Measurements from ENCODE around the gene ABCA1. TPM values are rescaled to one million over a fixed set of nuclear protein-coding genes. Genes with fewer than 3 reads are reported as not detected.

Gene ABCA1
- total RNA-seq, 2 experiments from 2014 or later, result 0.25 to 0.40 TPM

DNA sequence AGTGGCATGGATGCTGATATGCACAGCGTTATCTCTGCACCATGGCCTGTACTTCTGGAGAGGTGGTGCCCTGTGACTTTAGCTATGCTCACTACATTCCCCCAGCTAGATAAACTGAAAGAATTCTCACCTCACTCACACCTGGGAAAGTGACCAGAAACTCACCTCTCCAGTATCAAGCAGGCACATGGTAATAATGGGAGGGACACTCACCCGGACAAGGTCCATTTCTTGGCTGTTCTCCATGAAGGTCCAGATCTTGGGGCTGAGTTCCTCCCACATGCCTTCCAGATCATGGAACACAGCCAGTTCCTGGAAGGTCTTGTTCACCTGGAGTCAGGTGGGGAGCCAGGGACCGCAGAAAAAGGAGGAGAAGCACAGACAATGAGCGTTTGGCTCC lies 91.2 kb downstream of the ABCA1 start:
- H3K27ac Mint-ChIP-seq, result no peak overlapping the region
- ChIA-PET CTCF (no interaction called here), POLR2A (no interaction called here)
- no peak for DNase-seq
- H3K4me1 Mint-ChIP-seq, result peaks cover 11% of the 10 kb centered on the region
- H3K9me3 Mint-ChIP-seq, result no peaks in the 10 kb centered on the region
- H3K27me3 Mint-ChIP-seq, result no peaks in the 10 kb centered on the region
- H3K36me3 Mint-ChIP-seq (ENCODE audit: low read depth), result no peaks in the 10 kb centered on the region
- H3K4me3 Mint-ChIP-seq, result no peak overlapping the region

DNA sequence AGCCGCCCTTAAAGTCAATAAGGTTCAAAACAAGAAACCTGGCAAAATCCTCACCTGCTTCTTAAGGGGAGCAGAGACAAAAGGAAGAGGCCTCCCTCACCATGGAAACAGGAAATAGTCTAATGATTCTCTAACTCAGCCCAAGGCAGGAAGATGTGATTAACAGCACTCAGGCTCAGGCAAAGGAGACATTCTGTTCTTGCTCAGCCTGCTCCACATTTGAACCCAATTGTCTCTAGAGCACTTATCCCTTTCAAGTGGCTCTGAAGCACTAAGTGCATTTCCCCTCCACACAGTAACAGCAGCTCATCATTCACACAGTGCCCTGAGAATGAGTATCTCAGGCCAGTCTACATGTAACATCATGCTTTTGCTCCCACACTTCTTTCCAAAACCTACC lies 91.7 kb downstream of the ABCA1 start:
- no peak for DNase-seq
- Mint-ChIP-seq H3K4me3 (no peak overlapping the region), H3K9me3 (no peaks in the 10 kb centered on the region), H3K4me1 (peaks cover 11% of the 10 kb centered on the region), H3K27me3 (no peaks in the 10 kb centered on the region), H3K27ac (no peak overlapping the region), H3K36me3 (ENCODE audit: low read depth) (no peaks in the 10 kb centered on the region)
- ChIA-PET CTCF (no interaction called here), POLR2A (no interaction called here)

DNA sequence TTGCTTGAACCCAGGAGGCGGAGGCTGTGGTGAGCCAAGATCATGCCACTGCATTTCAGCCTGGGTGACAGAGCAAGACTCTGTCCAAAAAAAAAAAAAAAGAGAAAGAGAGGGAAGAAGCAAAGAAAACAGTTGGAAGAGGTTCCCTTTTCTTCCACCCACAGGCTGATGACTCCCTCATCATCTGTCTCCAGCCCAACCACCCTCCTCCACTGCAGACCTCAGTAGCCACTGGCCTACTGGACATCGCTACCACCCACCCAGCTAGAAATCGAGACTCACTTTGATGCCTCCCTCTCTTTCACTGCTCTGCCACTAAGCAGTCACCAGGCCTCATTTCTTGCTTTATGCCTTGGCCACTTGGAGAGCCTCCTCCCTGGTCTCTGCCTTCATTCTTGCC lies 92.8 kb downstream of the ABCA1 start:
- CTCF ChIA-PET, result interaction anchor here (0.9 to 1.2 kb wide), 2 partner anchors 11 to 92 kb away, joined by 3 read pairs; no protein-coding TSS in a partner anchor
- no peak overlapping the region for H3K27ac Mint-ChIP-seq

DNA sequence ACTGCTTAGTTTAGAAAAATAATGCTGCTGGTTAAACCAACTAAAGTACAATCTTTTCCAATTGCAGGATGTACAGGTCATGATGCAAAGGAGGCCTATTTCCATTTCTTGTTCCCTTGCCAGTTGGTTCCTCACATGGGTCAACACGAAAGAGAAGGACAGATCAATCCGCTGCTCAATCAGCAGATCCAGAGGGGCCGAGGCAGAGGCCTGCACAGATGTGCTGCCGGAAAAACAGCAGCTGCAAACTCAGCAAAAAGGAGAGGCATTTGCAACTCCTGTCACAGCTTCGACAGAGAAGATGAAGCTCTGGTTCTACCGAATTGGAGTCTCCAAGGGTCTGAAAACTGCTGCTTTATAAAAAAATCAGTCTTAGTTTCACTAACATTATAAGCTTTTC lies 94.3 kb downstream of the ABCA1 start:
- no peak overlapping the region for H3K27ac Mint-ChIP-seq
- POLR2A ChIA-PET, result no interaction called here
- no peak for DNase-seq
- H3K27me3 Mint-ChIP-seq, result no peaks in the 10 kb centered on the region
- CTCF ChIA-PET, result no interaction called here
- H3K9me3 Mint-ChIP-seq, result no peaks in the 10 kb centered on the region
- H3K4me3 Mint-ChIP-seq, result no peak overlapping the region
- peaks cover 17% of the 10 kb centered on the region for H3K4me1 Mint-ChIP-seq
- no peaks in the 10 kb centered on the region for H3K36me3 Mint-ChIP-seq (ENCODE audit: low read depth)

More for the DNA sequence above, 92.8 kb downstream of the ABCA1 start:
- no peak for DNase-seq
- no peaks in the 10 kb centered on the region for H3K27me3 Mint-ChIP-seq
- no peak overlapping the region for H3K4me3 Mint-ChIP-seq
- POLR2A ChIA-PET, result no interaction called here
- H3K36me3 Mint-ChIP-seq (ENCODE audit: low read depth), result no peaks in the 10 kb centered on the region
- H3K4me1 Mint-ChIP-seq, result peaks cover 12% of the 10 kb centered on the region
- no peaks in the 10 kb centered on the region for H3K9me3 Mint-ChIP-seq

DNA sequence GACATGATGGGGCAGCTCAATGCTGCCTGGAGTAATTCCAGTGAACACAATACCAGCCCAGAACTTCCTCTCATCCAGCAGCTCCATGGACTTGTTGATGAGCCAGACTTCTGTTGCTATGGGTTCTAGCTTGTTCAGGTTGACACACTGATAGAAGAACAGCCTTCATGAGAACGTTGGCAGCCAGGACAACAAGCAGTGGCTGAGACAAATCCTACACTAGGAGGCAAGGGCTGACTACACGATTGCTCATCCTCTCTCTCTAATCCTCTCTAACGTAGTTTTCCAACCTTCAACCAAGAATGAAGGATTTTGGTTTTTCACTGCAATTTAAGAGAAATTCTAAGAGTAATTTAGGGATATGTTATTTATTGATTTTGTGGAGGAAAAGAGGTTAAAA lies 96.3 kb downstream of the ABCA1 start:
- POLR2A ChIA-PET, result no interaction called here
- CTCF ChIA-PET, result no interaction called here
- Mint-ChIP-seq H3K27me3 (no peaks in the 10 kb centered on the region), H3K9me3 (no peaks in the 10 kb centered on the region), H3K27ac (no peak overlapping the region), H3K4me1 (peaks cover 16% of the 10 kb centered on the region), H3K4me3 (no peak overlapping the region), H3K36me3 (ENCODE audit: low read depth) (no peaks in the 10 kb centered on the region)
- DNase-seq, result no peak

DNA sequence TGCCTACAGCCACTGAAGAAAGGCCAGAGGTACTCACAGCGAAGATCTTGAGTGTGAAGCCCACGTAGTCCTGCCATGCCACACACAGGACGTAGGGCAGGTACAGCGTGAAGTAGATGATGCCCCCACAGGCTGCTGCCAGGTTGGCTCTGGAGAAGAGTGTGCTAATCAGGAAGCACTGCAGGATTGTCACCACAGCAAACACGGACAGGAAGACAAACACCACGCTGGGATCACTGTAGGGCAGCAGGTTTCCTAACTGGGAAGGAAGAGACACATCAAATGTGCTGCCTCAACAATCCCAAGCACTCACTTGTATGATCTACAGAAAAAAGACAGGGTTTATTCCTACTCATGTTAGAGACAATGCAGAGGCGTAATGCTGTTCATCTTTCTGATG lies 101.0 kb downstream of the ABCA1 start:
- ChIA-PET CTCF (interaction anchor here (1.0 kb wide), 1 partner anchor 36 kb away, joined by 3 read pairs; no protein-coding TSS in a partner anchor), POLR2A (no interaction called here)
- no peaks in the 10 kb centered on the region for H3K36me3 Mint-ChIP-seq (ENCODE audit: low read depth)
- peaks cover 6% of the 10 kb centered on the region for H3K4me1 Mint-ChIP-seq
- no peaks in the 10 kb centered on the region for H3K9me3 Mint-ChIP-seq
- no peak overlapping the region for H3K4me3 Mint-ChIP-seq
- DNase-seq, result no peak
- no peak overlapping the region for H3K27ac Mint-ChIP-seq
- H3K27me3 Mint-ChIP-seq, result no peaks in the 10 kb centered on the region

DNA sequence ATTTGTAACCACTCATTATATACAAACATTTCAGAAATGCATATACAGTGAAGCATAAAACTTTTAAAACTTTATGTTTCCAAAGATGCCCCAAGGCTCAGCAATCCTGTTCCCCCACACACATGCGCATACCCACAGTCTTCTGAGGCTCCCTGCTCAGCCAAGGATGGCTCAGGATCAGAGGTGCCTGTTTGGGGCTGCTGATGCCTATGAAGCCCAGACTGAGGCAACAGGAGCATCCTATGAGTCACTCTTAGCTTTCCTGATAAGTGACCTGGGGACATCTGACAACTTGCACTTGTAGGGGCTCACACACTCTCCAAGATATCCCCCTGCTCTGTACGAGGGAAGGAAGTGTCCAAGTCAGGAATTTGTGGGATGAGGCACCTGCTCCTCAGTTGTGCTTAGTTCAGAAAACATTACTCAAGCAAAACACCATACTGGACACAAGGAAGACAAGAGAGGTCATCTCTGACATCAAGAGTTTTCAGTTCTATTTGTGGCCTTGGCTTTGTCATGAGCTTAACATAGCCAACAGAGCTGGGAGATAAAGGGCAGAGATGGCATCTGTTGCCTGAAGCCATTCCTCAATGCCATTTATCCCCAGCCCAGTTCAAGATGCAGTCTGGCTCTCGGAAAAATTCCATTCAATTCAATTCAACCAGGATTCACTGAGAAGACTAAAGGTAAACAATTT lies 101.7 kb downstream of the ABCA1 start:
- Mint-ChIP-seq H3K9me3 (no peaks in the 10 kb centered on the region), H3K4me1 (peaks cover 6% of the 10 kb centered on the region), H3K27ac (no peak overlapping the region), H3K27me3 (no peaks in the 10 kb centered on the region), H3K4me3 (no peak overlapping the region), H3K36me3 (ENCODE audit: low read depth) (no peaks in the 10 kb centered on the region)
- DNase-seq, result no peak
- ChIA-PET POLR2A (no interaction called here), CTCF (interaction anchor here (1.0 kb wide), 1 partner anchor 37 kb away, joined by 3 read pairs; no protein-coding TSS in a partner anchor)

DNA sequence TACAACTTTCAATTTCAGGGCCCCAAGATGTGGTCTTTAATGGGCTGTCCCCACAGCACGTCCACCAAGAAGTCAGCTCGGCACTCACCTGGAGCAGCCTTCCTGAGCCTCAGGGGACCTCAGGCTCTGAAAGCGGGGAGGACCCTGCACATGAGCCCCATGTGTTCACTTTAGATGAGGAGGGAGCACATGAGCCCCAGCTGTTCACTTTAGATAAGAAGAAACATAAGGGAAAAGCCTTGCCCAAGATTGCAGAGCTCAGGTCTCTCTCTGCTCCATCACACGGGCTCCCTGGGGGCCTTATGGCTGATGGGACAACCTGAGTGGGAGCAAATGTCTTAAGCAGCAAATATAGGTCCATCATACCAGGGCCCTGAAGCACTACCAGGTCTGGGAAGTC lies 107.6 kb downstream of the ABCA1 start:
- H3K27me3 Mint-ChIP-seq, result no peaks in the 10 kb centered on the region
- CTCF ChIA-PET, result interaction anchor here (1.0 kb wide), 1 partner anchor 8 kb away, joined by 3 read pairs; no protein-coding TSS in a partner anchor
- H3K36me3 Mint-ChIP-seq (ENCODE audit: low read depth), result no peaks in the 10 kb centered on the region
- H3K4me1 Mint-ChIP-seq, result no peaks in the 10 kb centered on the region
- H3K27ac Mint-ChIP-seq, result no peak overlapping the region
- no peak for DNase-seq
- POLR2A ChIA-PET, result no interaction called here
- no peaks in the 10 kb centered on the region for H3K9me3 Mint-ChIP-seq
- H3K4me3 Mint-ChIP-seq, result no peak overlapping the region

DNA sequence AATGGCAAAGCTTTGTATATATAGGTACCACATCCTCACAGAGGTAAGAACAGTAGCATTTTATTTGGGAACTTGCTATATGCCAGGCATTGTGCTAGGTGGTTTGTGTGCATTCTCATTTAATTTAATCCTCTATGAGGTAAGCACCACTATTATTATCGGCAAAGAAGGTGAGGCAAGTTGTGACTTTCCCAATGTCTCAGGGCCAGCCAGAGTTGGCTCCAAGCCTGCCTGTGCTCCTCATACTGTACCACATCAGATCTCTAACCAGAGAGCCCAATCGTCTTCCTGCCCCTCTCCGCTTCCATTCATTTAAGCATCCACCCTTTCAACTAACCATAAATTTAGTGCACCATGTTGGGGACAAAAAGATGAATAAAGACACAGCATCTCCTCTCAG lies 108.9 kb downstream of the ABCA1 start:
- ChIA-PET CTCF (no interaction called here), POLR2A (no interaction called here)
- Mint-ChIP-seq H3K27ac (no peak overlapping the region), H3K27me3 (no peaks in the 10 kb centered on the region), H3K9me3 (no peaks in the 10 kb centered on the region), H3K4me3 (no peak overlapping the region), H3K36me3 (ENCODE audit: low read depth) (no peaks in the 10 kb centered on the region), H3K4me1 (no peaks in the 10 kb centered on the region)
- DNase-seq, result no peak

DNA sequence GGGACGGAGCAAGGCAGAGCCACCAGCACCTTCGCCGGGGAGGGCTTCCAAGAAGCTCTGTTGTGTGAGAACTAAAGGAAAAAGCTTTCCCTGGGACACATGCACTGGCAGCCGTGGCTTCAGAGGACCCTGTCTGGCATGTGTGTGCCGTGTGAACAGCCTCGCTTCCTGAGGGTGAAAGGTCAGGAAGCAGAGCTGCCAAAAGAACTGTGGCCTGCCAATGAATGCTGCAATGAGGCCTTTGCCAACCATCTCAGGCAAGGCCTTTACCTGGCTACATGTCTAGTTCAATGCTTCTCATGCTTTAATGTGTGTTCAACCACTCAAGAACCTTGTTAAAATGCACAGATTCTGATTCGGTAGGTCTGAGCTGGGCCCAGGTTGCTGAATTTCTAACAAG lies 110.5 kb downstream of the ABCA1 start:
- Mint-ChIP-seq H3K27me3 (no peaks in the 10 kb centered on the region), H3K27ac (no peak overlapping the region), H3K4me1 (no peaks in the 10 kb centered on the region), H3K36me3 (ENCODE audit: low read depth) (no peaks in the 10 kb centered on the region), H3K4me3 (no peak overlapping the region), H3K9me3 (no peaks in the 10 kb centered on the region)
- DNase-seq, result no peak
- ChIA-PET POLR2A (interaction anchor here (0.5 kb wide), 1 partner anchor 539 kb away, joined by 3 read pairs; no protein-coding TSS in a partner anchor), CTCF (interaction anchor here (1.4 kb wide), 1 partner anchor 591 kb away, joined by 3 read pairs; no protein-coding TSS in a partner anchor)

DNA sequence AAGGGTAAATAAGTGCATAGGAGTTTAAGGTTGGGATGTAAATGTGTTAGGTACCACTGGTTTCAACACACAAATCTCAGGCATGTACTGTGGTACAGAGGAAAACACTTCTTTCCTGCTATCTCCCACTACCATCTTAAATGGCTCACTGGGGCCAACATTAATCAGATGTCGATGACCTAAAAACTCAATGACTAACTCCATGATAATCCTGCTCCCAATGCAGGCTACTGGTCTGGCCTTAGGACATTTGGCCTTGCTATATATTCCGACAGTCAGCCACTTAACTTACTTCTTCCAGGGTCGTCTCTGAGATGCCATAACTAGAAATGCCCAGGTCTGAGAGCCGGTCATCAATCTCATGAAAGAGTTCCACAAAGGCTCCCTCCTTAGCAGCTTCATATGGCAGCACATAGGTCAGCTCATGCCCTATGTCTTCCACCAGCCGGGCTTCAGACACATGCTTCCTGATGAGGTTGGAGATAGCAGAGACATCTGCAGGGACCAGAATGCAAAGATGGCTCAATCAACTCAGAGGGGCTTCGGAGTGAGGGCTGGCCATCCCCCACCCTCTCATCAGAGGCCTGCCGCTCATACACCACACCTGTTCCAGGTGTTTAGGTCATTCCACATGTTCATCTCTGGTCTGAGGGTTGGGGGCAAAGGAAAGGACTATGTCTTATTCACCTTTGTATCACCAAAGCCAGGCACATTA lies 111.9 kb downstream of the ABCA1 start:
- no peak for DNase-seq
- no peak overlapping the region for H3K4me3 Mint-ChIP-seq
- H3K9me3 Mint-ChIP-seq, result no peaks in the 10 kb centered on the region
- ChIA-PET CTCF (no interaction called here), POLR2A (no interaction called here)
- no peaks in the 10 kb centered on the region for H3K4me1 Mint-ChIP-seq
- no peaks in the 10 kb centered on the region for H3K27me3 Mint-ChIP-seq
- no peak overlapping the region for H3K27ac Mint-ChIP-seq
- no peaks in the 10 kb centered on the region for H3K36me3 Mint-ChIP-seq (ENCODE audit: low read depth)

DNA sequence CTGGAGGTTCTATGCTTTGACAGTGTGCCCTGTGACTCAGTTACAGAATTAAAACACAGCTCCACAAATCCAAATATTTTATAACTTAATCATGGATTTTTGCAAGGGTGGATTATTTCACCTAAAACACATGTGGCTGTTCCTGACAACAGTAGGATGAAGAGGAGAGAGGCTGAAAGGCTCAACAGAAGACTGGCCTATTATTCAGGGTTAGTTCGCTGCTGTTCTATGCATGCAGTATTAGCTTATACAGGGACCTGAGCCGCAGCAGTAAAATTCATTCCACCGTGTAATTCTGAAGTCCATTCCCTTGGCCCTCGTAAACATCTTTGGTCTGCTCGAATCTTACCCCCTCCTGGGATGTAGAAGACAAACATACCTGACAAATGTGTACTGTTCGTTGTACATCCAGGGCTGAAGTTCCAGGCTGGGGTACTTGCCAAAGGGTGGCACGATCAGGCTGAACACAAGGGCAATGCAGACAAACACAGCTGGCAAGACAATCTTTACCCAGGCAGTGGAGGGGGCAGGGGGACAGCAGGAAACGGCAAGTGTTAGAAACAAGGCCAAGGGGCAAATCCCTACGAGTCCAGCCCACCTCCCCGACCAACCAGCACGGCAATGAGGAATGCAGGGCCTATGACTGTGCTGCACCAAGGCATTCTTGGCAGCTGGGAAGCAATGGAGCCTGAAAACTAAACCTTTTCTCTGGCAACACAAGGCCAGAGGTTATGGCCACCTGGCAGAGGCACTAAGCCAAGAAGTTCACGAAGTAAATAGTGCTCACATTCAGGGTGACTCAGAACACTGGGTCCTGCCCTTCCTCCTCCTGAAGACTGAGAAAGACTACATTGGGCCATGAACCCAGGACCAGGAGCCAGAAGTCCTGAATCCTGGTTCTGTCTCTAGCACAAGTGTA lies 117.3 kb downstream of the ABCA1 start:
- ChIA-PET CTCF (interaction anchor here (0.5 to 0.9 kb wide), 2 partner anchors 357 to 667 kb away, joined by 3 read pairs; no protein-coding TSS in a partner anchor), POLR2A (no interaction called here)
- DNase-seq, result no peak
- Mint-ChIP-seq H3K9me3 (no peaks in the 10 kb centered on the region), H3K27ac (no peak overlapping the region), H3K4me1 (no peaks in the 10 kb centered on the region), H3K36me3 (ENCODE audit: low read depth) (no peaks in the 10 kb centered on the region), H3K27me3 (no peaks in the 10 kb centered on the region), H3K4me3 (no peak overlapping the region)

Data from activated CD4-positive, alpha-beta T cell treated with anti-CD3 and anti-CD28 coated beads, Interleukin-2, amount 10 ng/mL, durations not matched to agents 7 days and 5 days (primary cell).